HEK293T (cell line): ENCODE data around the gene MBNL2.

Source experiments
- BHLHE40 ChIP-seq: fragments of 450-650 bp; IDR thresholded peaks from 2 replicates; pipeline ENCODE4 v1.6.1; 2016; ENCODE audit warnings: mild to moderate bottlenecking, moderate library complexity, borderline replicate concordance
- CTBP1 ChIP-seq: fragments of 450-650 bp; IDR thresholded peaks from 2 replicates; pipeline ENCODE4 v1.6.1; 2016; ENCODE audit warnings: borderline replicate concordance
- ELF4 ChIP-seq: fragments of 450-650 bp; IDR thresholded peaks from 2 replicates; pipeline ENCODE4 v1.6.1; 2017; ENCODE audit warnings: antibody characterized with exemption
- FOXA1 ChIP-seq: fragments of 450-650 bp; IDR thresholded peaks from 2 replicates; pipeline ENCODE4 v1.6.1; 2016; ENCODE audit warnings: mild to moderate bottlenecking
- FOXK2 ChIP-seq: fragments of 450-650 bp; IDR thresholded peaks from 2 replicates; pipeline ENCODE4 v1.6.1; 2016; ENCODE audit warnings: mild to moderate bottlenecking
- FOXM1 ChIP-seq: fragments of 450-650 bp; IDR thresholded peaks from 2 replicates; pipeline ENCODE4 v1.6.1; 2017; ENCODE audit warnings: mild to moderate bottlenecking, borderline replicate concordance
- HDGF ChIP-seq: fragments of 450-650 bp; IDR thresholded peaks from 2 replicates; pipeline ENCODE4 v1.6.1; 2017; ENCODE audit warnings: antibody characterized with exemption, borderline replicate concordance
- LEF1 ChIP-seq: fragments of 450-650 bp; IDR thresholded peaks from 2 replicates; pipeline ENCODE4 v1.6.1; 2017; ENCODE audit warnings: mild to moderate bottlenecking, borderline replicate concordance
- SP1 ChIP-seq: fragments of 450-650 bp; IDR thresholded peaks from 2 replicates; pipeline ENCODE4 v1.6.1; 2017
- SUZ12 ChIP-seq: fragments of 450-650 bp; IDR thresholded peaks from 2 replicates; pipeline ENCODE4 v1.6.1; 2016; ENCODE audit warnings: mild to moderate bottlenecking
- ZNF384 ChIP-seq: fragments of 450-650 bp; IDR thresholded peaks from 2 replicates; pipeline ENCODE4 v1.6.1; 2016

- TF ChIP-seq ELF4 (no peak), SP1 (no peak), ZNF384 (no peak), FOXA1 (no peak), SUZ12 (no peak), BHLHE40 (no peak), CTBP1 (no peak), FOXK2 (no peak), FOXM1 (no peak), LEF1 (no peak), HDGF (no peak)
These were observed 25.8 kb upstream of the MBNL2 start for GRCh38 chr13:97196340-97196739.
